ENCODE measurements around the gene HS2ST1.

HS2ST1 gene

GRCh38 chr1:86914601-86914997 lies at the start of gene HS2ST1:
Gene HS2ST1 (plus strand): TSS chr1:86914635.
- TF ChIP-seq CSDC2 (CRISPR knock-in tag; IDR thresholded peaks at IDR 0.05), result no peak
- TF ChIP-seq PPARA (CRISPR knock-in tag; IDR thresholded peaks at IDR 0.05; ENCODE audit: borderline replicate concordance), result no peak
- TF ChIP-seq CREB5 (CRISPR knock-in tag; IDR thresholded peaks at IDR 0.05; ENCODE audit: low read depth), result no peak
- TF ChIP-seq PATZ1 (CRISPR knock-in tag; IDR thresholded peaks at IDR 0.05; ENCODE audit: borderline replicate concordance), result no peak
- TF ChIP-seq OSR1 (CRISPR knock-in tag; IDR thresholded peaks at IDR 0.05), result no peak
- no peak for TF ChIP-seq ISL1 (CRISPR knock-in tag; IDR thresholded peaks at IDR 0.05)
- no peak for TF ChIP-seq ZFP30 (CRISPR knock-in tag; IDR thresholded peaks at IDR 0.05)
- TF ChIP-seq ZNF8 (CRISPR knock-in tag; IDR thresholded peaks at IDR 0.05), result no peak
- TF ChIP-seq ZNF565 (CRISPR knock-in tag; conservative IDR thresholded peaks at IDR 0.05; ENCODE audit: low read depth), result no peak
- TF ChIP-seq ZC3H10 (CRISPR knock-in tag; IDR thresholded peaks at IDR 0.05), result no peak
- no peak for TF ChIP-seq ZFP3 (CRISPR knock-in tag; IDR thresholded peaks at IDR 0.05)
- TF ChIP-seq TSHZ2 (CRISPR knock-in tag; IDR thresholded peaks at IDR 0.05), result no peak
- no peak for TF ChIP-seq POU6F1 (CRISPR knock-in tag; IDR thresholded peaks at IDR 0.05; ENCODE audit: borderline replicate concordance, low read depth)
- TF ChIP-seq CSRNP3 (CRISPR knock-in tag; IDR thresholded peaks at IDR 0.05), result no peak
- TF ChIP-seq ESRRG (CRISPR knock-in tag; IDR thresholded peaks at IDR 0.05), result no peak
- no peak for TF ChIP-seq TOX (CRISPR knock-in tag; IDR thresholded peaks at IDR 0.05; ENCODE audit: borderline replicate concordance)
- TF ChIP-seq ZNF70 (CRISPR knock-in tag; IDR thresholded peaks at IDR 0.05), result no peak
- no peak for TF ChIP-seq ARNTL (CRISPR knock-in tag; IDR thresholded peaks at IDR 0.05; ENCODE audit: borderline replicate concordance, low read depth)
- TF ChIP-seq BACH2 (CRISPR knock-in tag; IDR thresholded peaks at IDR 0.05; ENCODE audit: borderline replicate concordance), result no peak
- no peak for TF ChIP-seq SNAI2 (CRISPR knock-in tag; IDR thresholded peaks at IDR 0.05)
- ATAC-seq, result no peak; the same call in 2 of the 3 replicates

- TF ChIP-seq PPARA (CRISPR knock-in tag; IDR thresholded peaks at IDR 0.05; ENCODE audit: borderline replicate concordance) (no peak), PATZ1 (CRISPR knock-in tag; IDR thresholded peaks at IDR 0.05; ENCODE audit: borderline replicate concordance) (no peak), ZFP3 (CRISPR knock-in tag; IDR thresholded peaks at IDR 0.05) (no peak), TSHZ2 (CRISPR knock-in tag; IDR thresholded peaks at IDR 0.05) (no peak), ZFP30 (CRISPR knock-in tag; IDR thresholded peaks at IDR 0.05) (no peak), ARNTL (CRISPR knock-in tag; IDR thresholded peaks at IDR 0.05; ENCODE audit: borderline replicate concordance, low read depth) (no peak), ZC3H10 (CRISPR knock-in tag; IDR thresholded peaks at IDR 0.05) (no peak), ISL1 (CRISPR knock-in tag; IDR thresholded peaks at IDR 0.05) (no peak), TCF4 (CRISPR knock-in tag; IDR thresholded peaks at IDR 0.05; ENCODE audit: borderline replicate concordance) (no peak)
- no peak for ATAC-seq
Measured at GRCh38 chr1:86865973-86866637, 48.3 kb upstream of the HS2ST1 start.

All from SK-N-SH treated with all-trans-retinoic acid at 6 μM for 48 hours (cell line).